CD4-positive, alpha-beta T cell treated with Interleukin-6 at 100 ng/mL for 8 hours (primary cell): Measurements from ENCODE around the gene MAGED4.
"Not testable (repeated sequence)": the region's sequence is repeated elsewhere in the genome, so short reads cannot be mapped to it uniquely, and the experiment has no call there.

Experiments used
- DNase-seq: peaks from one replicate; pipeline ENCODE4 v3.0.0-alpha.2; 2020; ENCODE audit warnings: mixed read lengths, low spot score

The MAGED4 gene, protein sequence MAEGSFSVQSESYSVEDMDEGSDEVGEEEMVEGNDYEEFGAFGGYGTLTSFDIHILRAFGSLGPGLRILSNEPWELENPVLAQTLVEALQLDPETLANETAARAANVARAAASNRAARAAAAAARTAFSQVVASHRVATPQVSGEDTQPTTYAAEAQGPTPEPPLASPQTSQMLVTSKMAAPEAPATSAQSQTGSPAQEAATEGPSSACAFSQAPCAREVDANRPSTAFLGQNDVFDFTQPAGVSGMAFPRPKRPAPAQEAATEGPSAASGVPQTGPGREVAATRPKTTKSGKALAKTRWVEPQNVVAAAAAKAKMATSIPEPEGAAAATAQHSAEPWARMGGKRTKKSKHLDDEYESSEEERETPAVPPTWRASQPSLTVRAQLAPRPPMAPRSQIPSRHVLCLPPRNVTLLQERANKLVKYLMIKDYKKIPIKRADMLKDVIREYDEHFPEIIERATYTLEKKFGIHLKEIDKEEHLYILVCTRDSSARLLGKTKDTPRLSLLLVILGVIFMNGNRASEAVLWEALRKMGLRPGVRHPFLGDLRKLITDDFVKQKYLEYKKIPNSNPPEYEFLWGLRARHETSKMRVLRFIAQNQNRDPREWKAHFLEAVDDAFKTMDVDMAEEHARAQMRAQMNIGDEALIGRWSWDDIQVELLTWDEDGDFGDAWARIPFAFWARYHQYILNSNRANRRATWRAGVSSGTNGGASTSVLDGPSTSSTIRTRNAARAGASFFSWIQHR

GRCh38 chrX:52184440-52185077, at the start of gene MAGED4:
Gene MAGED4 (plus strand): TSS chrX:52184888. CDS start chrX:52185923, 1,035 bp downstream.
- DNase-seq, result not testable (repeated sequence)

DNA sequence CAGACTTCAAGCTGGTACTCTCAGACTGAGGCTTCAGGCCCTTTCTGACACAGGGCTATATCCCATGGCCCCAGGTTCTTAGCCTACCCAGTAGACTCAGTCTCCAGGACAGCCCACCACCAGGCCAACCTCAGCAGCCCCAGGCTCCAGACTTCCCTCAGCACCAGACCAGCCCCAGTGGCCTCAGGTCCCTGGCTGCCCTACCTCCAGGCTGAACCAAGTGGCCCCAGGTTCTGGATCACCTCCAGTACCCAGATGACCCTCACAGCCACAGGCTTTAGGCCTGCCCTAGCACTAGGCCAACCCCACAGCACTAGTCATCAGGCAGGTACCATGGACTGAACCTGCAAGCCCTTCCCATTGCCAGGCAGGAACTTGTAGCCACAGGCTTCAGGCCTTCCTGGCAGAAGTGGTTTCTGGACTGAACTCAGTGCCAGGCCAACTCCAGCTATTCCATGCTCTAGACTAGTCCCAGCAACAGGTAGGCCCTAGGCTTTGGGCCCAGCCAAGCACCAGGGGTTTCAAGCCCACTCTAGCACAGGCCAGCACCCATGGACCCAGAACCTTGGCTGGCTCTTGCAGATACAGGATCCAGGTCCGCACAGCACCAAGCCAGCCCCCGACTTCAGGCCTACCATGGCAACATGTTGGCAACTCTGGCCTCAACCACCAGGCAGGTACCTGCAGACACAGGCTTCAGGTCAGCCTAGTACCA, 45.7 kb upstream of the MAGED4 start:
- no peak for DNase-seq

DNA sequence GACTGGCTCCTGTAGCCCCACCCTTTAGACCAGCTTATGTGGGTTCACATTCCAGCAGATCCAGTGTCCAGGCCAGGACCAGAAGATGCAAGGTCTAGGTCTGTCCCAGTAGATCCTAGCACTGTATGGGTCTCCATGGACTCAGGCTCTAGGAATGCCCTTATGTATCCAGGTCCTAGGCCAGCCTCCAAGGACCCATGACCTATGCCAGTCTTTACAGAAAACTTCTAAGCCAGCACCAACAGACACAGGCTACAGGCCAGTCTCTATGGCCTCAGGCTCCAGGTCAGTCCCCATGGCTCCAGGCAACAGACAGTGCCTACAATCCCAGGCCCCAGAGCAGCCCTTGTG, 45.2 kb upstream of the MAGED4 start:
- no peak for DNase-seq

DNA sequence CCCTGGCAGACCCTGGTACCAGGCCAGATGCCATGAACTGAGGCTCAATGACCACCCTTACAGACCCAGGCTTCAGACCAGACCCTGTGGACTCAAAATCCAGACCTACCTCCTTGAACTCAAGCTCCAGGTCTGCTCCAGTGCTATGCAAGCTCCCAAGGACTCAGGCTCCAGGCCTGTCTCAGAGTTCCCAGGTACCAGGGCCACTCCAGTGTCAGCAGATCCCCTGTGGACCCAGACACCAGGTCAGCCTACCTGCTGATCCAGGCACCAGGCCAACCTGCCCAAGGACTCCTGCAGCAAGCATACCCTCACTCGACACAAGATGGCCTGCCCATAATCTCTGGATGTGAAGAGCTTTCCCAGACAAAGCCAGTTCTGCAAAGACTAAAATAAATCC, 44.7 kb upstream of the MAGED4 start:
- no peak for DNase-seq

- not testable (repeated sequence) for DNase-seq
Measured at GRCh38 chrX:52150667-52151066, 34.0 kb upstream of the MAGED4 start.

DNA sequence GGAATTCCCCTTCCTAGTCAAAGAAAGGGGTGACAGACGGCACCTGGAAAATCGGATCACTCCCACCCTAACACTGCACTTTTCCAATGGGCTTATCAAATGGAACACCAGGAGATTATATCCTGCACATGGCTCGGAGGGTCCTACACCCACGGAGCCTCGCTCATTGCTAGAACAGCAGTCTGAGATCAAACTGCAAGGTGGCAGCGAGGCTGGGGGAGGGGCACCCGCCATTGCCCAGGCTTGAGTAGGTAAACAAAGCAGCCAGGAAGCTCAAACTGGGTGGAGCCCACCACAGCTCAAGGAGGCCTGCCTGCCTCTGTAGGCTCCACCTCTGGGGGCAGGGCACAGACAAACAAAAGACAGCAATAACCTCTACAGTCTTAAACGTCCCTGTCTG, 24.5 kb upstream of the MAGED4 start:
- DNase-seq, result not testable (repeated sequence)

- DNase-seq, result no peak
Measured at GRCh38 chrX:52166840-52167239, 17.8 kb upstream of the MAGED4 start.

GRCh38 chrX:52171055-52171454, 13.6 kb upstream of the MAGED4 start:
- DNase-seq, result not testable (repeated sequence)

DNA sequence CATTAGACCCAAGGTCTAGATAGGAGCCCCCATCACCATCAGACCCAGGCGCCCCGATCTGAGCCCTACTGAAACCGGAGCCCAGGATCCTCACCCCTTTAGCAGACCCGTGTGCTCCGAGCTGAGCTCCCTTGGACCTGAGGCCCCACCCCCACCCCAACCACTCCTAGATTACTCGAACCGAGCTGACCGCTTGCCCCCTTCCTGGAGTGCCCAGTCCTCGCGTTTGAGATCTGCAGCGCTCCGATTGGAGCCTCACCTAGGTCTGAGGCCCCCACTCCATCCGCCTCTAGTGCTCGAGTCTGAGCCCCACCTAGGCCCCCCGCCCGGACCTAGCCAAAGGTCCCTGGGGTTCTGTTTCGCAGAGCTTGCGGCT, 378 bp downstream of the MAGED4 start:
- DNase-seq, result not testable (repeated sequence)

DNA sequence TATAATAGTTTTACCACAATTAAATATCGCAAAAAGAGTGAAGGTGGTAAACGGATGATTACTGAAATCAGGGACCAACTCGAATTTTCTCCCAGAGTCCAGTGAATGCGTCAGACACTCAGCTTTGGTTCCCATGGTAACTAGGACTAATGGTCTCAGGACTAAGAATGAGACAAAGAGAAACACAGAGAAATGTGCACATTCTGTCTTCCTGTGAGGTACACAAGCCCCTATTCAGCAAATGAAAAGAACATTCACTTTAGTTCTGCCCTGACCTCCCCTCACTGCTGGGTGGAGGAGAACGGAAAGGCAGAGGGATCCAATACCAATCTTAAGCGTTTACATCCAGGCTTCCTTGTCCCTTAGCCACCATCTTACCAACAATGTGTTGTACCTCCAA, 26.7 kb downstream of the MAGED4 start:
- not testable (repeated sequence) for DNase-seq

GRCh38 chrX:52213276-52213675, 28.6 kb downstream of the MAGED4 start:
- DNase-seq, result no peak

DNA sequence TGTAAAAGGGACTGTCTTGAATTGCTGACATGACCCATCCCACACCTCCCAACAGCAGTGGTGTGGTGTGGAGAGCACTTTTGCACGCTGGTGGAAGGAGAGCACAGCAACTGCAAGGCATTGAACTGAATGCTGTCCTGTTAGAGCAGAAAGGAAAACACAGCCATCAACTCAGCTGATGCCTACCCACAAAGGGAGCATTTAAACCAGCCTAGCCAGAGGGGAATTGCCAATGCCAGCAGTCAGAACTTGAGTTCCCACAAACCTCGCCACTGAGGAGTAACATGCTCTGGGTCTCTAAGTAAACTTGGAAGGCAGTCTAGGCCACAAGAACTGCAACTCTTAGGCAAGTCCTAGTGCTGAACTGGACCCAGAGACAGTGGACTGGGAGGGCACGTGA, 31.9 kb downstream of the MAGED4 start:
- no peak for DNase-seq

DNA sequence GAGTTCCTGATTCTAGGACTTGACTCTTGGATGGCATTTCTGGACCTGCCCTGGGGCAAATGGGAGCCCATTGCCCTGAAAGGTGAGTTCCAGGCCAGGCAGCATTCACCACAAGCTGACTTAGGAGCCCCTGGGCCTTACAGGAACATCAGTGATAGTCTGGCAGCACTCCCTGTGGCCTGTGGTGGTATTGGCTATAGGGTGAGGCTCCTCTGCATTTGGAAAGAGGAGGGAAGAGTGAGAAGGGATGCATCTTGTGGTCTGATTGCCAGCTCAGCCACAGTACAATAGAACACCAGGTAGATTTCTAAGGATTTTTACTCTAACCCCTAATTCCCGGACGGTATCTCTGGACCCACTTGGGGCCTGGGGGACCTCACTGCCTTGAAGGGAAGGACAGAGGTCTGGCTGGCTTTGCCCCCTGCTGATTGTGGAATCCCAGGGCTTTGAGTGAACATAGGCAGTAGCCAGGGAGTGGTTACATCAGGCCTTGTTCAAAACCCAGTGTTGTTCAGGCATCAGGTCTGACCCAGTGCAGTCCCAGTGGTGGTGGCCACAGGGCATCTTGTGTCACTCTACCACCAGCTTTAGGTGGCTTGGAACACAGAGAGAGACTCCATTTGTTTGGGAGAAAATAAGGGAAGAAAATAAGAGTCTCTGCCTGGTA, 32.9 kb downstream of the MAGED4 start:
- no peak for DNase-seq

- no peak for DNase-seq
Measured at GRCh38 chrX:52220936-52221335, 36.2 kb downstream of the MAGED4 start.
